Mucosa of stomach (tissue), 1 donor: Measurements from ENCODE around the gene GJB3.
"Not testable (repeated sequence)": the region's sequence is repeated elsewhere in the genome, so short reads cannot be mapped to it uniquely, and the experiment has no call there.

Experiments
- H3K27me3 ChIP-seq: one replicate; pipeline ENCODE4 v1.7.0; 2013; ENCODE audit warnings: mild to moderate bottlenecking, low read length; ENCODE audit not compliant: control insufficient read depth, insufficient read depth
- H3K36me3 ChIP-seq: one replicate; pipeline ENCODE4 v1.7.0; 2013; ENCODE audit warnings: low read length; ENCODE audit not compliant: control insufficient read depth, insufficient read depth
- H3K4me1 ChIP-seq: one replicate; pipeline ENCODE4 v1.7.0; 2013; ENCODE audit warnings: mild to moderate bottlenecking, low read length; ENCODE audit not compliant: control insufficient read depth, insufficient read depth
- H3K4me3 ChIP-seq: one replicate; pipeline ENCODE4 v1.7.0; 2013; ENCODE audit warnings: low read length
- H3K9ac ChIP-seq: one replicate; pipeline ENCODE4 v1.7.0; 2013; ENCODE audit warnings: mild to moderate bottlenecking, low read length, moderate library complexity
- H3K9me3 ChIP-seq: one replicate; pipeline ENCODE4 v1.7.0; 2013; ENCODE audit warnings: mild to moderate bottlenecking, low read length, moderate library complexity; ENCODE audit not compliant: control insufficient read depth
- donor health status: Pancreatic carcinoma.

GJB3 gene

DNA sequence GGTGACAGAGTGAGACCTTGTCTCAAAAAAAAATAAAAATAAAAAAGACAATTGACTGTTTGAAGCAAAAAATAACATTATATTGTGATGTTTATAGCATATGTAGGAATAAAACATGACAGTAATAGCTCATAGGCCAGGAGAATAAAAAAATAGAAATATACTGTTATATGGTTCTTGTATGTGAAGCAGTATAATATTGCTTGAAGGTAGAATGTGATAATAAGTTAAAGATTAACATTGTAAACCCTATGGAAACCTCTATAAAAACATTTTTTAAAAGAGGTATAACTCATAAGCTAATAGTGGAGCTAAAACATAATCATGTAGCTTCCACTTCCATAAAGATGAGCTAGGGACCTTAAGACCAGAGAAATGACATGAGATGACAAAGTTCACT lies 35.3 kb downstream of the GJB3 start:
- H3K4me3 ChIP-seq, result no peak overlapping the region
- H3K4me1 ChIP-seq, result no peaks in the 10 kb centered on the region
- H3K27me3 ChIP-seq, result no peaks in the 10 kb centered on the region
- no peak overlapping the region for H3K9ac ChIP-seq
- H3K36me3 ChIP-seq, result no peaks in the 10 kb centered on the region
- H3K9me3 ChIP-seq, result no peaks in the 10 kb centered on the region

DNA sequence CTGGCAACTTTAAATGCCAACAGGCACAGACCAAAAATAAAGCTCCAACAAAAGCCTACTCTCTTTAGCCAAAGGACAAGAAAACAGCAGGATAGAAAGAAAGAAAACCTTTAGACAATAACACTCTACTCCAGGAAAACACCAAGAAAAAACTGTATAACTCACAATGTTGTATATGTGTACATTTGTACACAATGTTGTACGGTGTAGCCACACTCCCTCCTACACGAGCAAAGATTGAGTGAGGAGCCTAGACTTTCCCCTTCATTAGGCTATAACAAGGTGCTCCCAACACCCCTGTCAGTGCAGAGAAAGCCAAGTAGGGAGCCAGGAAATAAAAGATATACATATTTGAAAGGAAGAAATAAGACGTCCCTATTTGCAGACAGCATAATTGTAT lies 35.8 kb downstream of the GJB3 start:
- H3K9ac ChIP-seq, result no peak overlapping the region
- H3K9me3 ChIP-seq, result no peaks in the 10 kb centered on the region
- no peak overlapping the region for H3K4me3 ChIP-seq
- no peaks in the 10 kb centered on the region for H3K4me1 ChIP-seq
- no peaks in the 10 kb centered on the region for H3K27me3 ChIP-seq
- H3K36me3 ChIP-seq, result no peaks in the 10 kb centered on the region

DNA sequence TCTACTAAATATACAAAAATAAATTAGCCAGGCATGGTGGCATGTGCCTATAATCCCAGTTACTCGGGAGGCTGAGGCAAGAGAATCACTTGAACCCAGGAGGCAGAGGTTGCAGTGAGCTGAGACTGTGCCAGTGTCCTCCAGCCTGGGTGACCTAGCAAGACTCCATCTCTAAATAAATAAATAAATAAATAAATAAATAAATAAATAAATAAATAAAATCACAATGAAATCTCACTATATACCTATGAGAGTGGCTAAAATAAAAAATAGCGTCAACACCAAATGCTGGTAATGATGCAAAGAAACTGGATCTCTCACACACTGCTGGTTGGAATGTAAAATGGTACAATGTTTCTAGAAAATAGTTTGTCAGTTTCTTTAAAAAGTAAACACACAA lies 37.8 kb downstream of the GJB3 start:
- not testable (repeated sequence) for H3K27me3 ChIP-seq, H3K9ac ChIP-seq, H3K4me1 ChIP-seq, H3K9me3 ChIP-seq, H3K4me3 ChIP-seq, H3K36me3 ChIP-seq

DNA sequence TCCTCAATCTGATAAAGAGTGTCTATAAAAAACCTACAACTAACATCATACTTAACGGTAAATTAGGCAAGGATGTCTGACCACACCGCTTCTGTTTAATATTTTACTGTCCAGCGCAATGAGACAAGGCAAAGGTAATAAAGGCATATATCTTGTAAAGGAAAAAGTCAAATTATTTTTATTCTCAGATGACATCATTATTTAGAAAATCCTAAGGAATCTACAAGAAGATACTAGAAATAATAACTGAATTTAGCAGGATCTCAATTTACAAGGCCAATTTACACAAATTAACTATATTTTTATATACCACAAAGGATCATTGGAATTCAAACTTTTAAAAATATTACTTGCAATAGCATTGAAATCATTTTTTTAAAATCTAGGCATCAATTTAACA lies 41.2 kb downstream of the GJB3 start:
- Histone ChIP-seq H3K36me3 (no peaks in the 10 kb centered on the region), H3K9ac (no peak overlapping the region), H3K4me1 (peaks cover 26% of the 10 kb centered on the region), H3K9me3 (no peaks in the 10 kb centered on the region), H3K27me3 (no peaks in the 10 kb centered on the region), H3K4me3 (no peak overlapping the region)

DNA sequence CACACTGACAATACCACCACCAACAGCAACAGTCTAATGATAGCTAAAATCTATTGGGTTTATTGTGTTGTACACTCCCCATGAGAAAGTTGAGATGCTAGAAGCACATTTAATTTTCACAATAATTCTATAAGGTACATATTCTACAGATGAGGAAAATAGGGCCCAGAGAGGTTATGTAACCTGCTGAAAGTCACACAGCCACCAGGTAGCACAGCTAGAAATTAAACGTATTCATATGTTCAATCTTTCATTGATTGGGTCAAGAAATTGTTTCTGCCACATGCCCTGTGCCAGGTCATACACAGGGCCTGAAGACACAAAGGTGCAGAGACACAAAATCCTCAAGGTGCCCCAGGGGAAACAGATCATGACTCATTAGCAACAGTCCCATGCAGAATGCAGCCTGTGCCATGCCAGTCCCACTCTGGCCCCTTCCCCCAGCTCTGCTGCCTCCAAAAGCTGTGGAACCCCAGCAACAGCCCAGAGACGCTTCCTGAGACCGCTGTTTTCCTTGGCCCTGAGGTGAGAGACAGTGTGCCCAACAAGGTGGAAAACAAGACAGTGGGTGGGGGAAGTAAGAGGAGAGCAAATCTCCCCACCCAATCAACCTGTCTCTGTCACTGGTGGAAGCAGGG lies 43.9 kb downstream of the GJB3 start:
- Histone ChIP-seq H3K4me3 (no peak overlapping the region), H3K9me3 (no peaks in the 10 kb centered on the region), H3K4me1 (peaks cover 26% of the 10 kb centered on the region), H3K36me3 (no peaks in the 10 kb centered on the region), H3K9ac (peak overlapping the region; percentile 47), H3K27me3 (no peaks in the 10 kb centered on the region)

DNA sequence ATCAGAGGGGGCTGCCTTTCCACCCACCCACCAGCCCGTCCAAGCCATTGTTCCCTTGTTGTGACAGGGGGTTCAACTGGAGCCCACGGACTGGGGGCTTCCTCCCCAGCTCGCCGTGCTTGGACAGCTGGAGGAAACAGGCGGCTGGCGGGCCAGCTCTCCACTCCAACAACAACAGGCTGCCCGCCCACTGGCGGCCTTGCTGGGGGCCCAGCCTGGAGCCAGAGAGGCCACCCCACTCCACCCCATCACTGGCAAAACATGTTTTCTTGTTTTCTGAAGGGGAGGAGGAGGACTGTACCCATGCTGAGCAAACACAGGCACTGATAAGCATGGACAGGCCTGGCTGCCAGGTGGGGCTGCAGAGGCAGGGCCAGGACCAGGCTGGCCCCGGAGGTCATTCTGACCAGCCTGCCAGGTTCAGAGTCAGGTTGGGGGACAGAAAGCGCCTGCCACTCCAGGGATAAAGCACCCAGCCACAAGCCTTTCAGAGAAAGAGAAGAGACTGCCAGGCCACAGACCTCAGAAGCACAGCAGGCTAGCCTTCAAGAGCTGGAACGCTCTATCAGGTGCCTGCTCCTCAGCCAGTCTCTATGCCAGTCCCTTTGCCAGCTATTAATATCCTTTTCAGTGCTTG lies 44.6 kb downstream of the GJB3 start:
- Histone ChIP-seq H3K36me3 (no peaks in the 10 kb centered on the region), H3K27me3 (no peaks in the 10 kb centered on the region), H3K9ac (peak overlapping the region; percentile 47), H3K4me1 (peaks cover 26% of the 10 kb centered on the region), H3K4me3 (no peak overlapping the region), H3K9me3 (no peaks in the 10 kb centered on the region)

DNA sequence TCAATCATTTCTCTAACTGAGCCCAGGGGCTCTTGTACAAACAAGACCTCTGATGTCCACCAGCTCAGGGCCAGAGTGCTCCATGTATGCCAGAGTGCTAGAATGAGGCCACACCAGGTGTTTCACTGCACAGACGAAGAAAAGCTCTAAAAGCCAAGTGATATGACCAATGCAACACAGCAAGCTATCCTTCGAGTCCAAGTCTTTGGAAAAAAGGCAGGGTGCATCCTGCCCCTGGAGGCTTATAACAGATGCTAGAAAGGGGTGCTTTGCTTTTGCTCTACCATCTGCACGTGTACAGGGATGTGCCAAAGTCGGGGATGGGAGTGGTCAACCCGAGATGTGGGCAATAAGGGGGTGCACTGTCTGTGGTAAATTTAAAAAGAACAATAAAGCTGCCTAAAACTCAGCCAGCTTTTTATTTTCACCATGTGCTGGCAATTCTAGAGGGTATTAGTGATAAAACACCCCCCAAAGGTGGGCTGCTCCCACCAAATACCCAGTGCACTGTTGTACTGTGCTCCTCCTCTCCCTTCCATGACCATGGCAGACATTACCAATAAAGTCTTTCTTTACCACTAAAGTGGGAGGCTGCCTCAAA lies 46.4 kb downstream of the GJB3 start:
- H3K4me3 ChIP-seq, result no peak overlapping the region
- no peaks in the 10 kb centered on the region for H3K9me3 ChIP-seq
- no peaks in the 10 kb centered on the region for H3K36me3 ChIP-seq
- no peak overlapping the region for H3K9ac ChIP-seq
- no peaks in the 10 kb centered on the region for H3K27me3 ChIP-seq
- H3K4me1 ChIP-seq, result peaks cover 26% of the 10 kb centered on the region

DNA sequence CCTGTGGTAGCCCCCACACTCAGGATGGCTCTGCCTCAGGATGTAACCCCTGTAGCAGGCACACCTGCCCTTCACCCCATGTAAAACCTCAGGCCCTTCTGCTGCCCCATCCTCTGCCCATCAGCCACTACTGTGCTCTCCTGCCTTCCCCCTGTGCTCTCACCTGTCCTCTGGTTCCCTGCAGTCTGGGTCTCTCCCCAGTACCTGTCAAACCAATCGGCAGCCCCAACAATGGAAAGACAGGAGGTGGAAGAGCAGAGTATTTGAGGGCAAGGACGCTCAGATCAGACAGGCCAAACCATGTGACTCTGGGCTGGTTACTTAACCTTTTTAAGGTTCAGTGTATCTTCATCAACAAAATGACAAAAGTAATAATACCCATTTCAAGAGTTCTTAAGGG lies 47.6 kb downstream of the GJB3 start:
- Histone ChIP-seq H3K4me1 (peaks cover 26% of the 10 kb centered on the region), H3K27me3 (no peaks in the 10 kb centered on the region)

DNA sequence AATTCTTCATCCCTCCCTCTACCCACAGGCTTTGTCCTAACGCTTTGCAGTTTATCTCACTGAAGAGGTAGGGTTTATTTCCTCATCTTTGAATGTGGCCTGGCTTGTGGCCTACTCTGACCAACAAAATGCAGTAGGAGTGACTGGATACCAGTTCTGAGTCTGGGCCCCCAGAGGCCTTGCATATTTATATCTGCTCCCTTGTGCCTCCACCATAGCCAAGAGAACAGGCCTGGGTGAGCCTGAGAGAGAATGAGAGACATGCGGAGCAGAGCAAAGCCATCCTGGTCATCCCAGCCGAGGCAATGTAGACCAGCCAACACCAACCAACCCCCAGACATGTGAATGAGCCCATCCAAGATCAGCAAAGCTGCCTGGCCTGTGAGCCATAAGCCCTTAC lies 48.2 kb downstream of the GJB3 start:
- Histone ChIP-seq H3K9me3 (no peaks in the 10 kb centered on the region), H3K9ac (no peak overlapping the region), H3K4me1 (peaks cover 24% of the 10 kb centered on the region), H3K27me3 (no peaks in the 10 kb centered on the region), H3K36me3 (no peaks in the 10 kb centered on the region), H3K4me3 (no peak overlapping the region)

More for the DNA sequence above, 47.6 kb downstream of the GJB3 start:
- no peak overlapping the region for H3K4me3 ChIP-seq
- H3K36me3 ChIP-seq, result no peaks in the 10 kb centered on the region
- H3K9me3 ChIP-seq, result no peaks in the 10 kb centered on the region
- H3K9ac ChIP-seq, result no peak overlapping the region

DNA sequence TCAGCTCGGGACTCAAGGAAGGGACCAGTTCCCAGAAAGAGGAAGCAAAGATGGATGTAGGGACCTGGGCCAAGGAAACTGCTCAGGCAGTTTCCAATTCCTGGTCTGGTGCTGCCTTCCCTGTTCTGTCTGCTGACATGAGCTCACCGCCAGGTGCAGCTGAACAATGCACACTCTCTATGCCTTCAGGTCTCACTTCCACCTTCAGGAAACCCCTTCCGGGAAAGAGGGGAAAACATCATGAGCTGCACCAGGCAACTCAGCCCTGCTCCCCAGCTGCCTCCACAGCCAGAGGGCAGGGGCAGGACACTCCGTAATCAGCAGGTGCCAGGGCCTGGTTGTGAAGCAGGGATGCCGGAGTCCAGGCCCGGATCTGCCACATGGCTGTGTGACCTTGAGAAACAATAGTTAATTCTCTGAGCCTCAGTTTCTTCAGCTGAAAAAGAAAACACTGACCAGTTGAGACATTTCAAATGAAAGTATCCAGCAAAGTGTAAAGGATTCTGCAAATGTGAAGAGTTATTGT lies 50.8 kb downstream of the GJB3 start:
- Histone ChIP-seq H3K4me3 (no peak overlapping the region), H3K9ac (no peak overlapping the region), H3K36me3 (no peaks in the 10 kb centered on the region), H3K9me3 (no peaks in the 10 kb centered on the region), H3K4me1 (peaks cover under 1% of the 10 kb centered on the region), H3K27me3 (no peaks in the 10 kb centered on the region)

DNA sequence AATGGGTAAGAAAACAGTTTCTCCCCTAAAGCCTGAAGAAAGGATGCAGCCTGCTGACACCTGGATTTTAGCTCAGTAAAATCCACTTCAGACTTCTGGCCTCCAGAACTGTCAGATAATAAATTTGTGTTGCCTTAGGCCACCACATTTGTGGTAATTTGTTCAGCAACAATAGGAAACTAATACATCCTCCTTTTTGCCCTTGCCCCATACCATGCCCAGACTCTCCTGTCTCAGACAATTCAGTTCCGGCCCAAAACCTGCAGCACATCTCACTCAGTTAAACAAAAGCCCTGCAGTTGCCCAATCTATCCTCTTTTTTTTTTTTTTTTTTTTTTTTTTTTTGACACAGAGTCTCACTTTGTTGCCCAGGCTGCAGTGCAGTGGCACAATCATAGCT lies 52.7 kb downstream of the GJB3 start:
- Histone ChIP-seq H3K9ac (no peak overlapping the region), H3K9me3 (no peaks in the 10 kb centered on the region), H3K4me1 (no peaks in the 10 kb centered on the region), H3K4me3 (no peak overlapping the region), H3K27me3 (no peaks in the 10 kb centered on the region), H3K36me3 (no peaks in the 10 kb centered on the region)
